SK-N-SH (cell line): ENCODE results near the gene MPV17.

Experiments used
- CHD2 ChIP-seq: fragments of 150-350 bp; IDR thresholded peaks from 2 replicates; pipeline ENCODE4 v1.6.1; 2018; ENCODE audit warnings: low read length; ENCODE audit not compliant: partially characterized antibody
- CTCF ChIP-seq: fragments of 200-600 bp; sonication (generic); IDR thresholded peaks from 2 replicates; pipeline ENCODE4 v1.6.1; 2017; ENCODE audit warnings: antibody characterized with exemption, mild to moderate bottlenecking, moderate library complexity
- ELF1 ChIP-seq: IDR thresholded peaks from 2 replicates; pipeline ENCODE4 v1.4.0; 2012
- EP300 ChIP-seq, 2 experiments: IDR thresholded peaks; 2 replicates each; pipeline versions ENCODE4 v1.4.0 to v1.6.1; 2012; ENCODE audit warnings: borderline replicate concordance in 1 of 2, low read depth in 1 of 2, low read length in 1 of 2
- FOXM1 ChIP-seq: IDR thresholded peaks from 2 replicates; pipeline ENCODE4 v1.4.0; 2012; ENCODE audit warnings: low read depth, mild to moderate bottlenecking
- GABPA ChIP-seq: IDR thresholded peaks from 2 replicates; pipeline ENCODE4 v1.4.0; 2012; ENCODE audit warnings: low read depth, mild to moderate bottlenecking
- JUND ChIP-seq: IDR thresholded peaks from 2 replicates; pipeline ENCODE4 v1.4.0; 2012
- POLR2AphosphoS5 ChIP-seq: IDR thresholded peaks from 2 replicates; pipeline ENCODE4 v1.6.1; 2012; ENCODE audit warnings: low read depth, low read length
- RAD21 ChIP-seq: IDR thresholded peaks from 2 replicates; pipeline ENCODE4 v1.6.1; 2012; ENCODE audit warnings: mild to moderate bottlenecking, low read length
- RCOR1 ChIP-seq: fragments of 150-350 bp; IDR thresholded peaks from 2 replicates; pipeline ENCODE4 v1.6.1; 2017; ENCODE audit warnings: antibody characterized with exemption, low read length
- USF2 ChIP-seq: fragments of 150-350 bp; IDR thresholded peaks from 2 replicates; pipeline ENCODE4 v1.6.1; 2017; ENCODE audit warnings: antibody characterized with exemption, low read length, low read depth, borderline replicate concordance
- TF ChIP-seq, protein P1 (sequence below): IDR thresholded peaks from 2 replicates; pipeline ENCODE4 v1.4.0; 2012; ENCODE audit warnings: low read depth, borderline replicate concordance
- TF ChIP-seq, protein P2 (sequence below): IDR thresholded peaks from 2 replicates; pipeline ENCODE4 v1.4.0; 2012; ENCODE audit warnings: low read depth

DNA sequence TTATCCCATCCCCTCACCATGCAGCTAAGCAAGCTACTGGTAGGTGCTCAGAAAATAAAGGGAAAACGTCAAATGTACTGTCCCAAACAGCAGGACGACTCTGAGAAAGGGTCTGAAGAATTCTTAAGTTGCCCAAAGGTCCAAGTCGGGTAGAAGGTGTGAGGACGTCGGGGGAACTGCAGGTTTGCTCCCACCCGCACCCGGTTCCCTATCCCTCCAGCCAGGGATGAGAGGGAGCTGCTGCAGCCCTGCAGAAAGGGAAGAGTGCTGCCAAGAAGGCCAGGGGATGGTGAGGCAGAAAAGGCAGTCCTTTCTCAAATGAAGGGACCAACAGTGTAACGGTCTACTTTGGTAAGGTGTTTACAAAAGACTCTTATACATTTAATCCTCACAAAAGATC lies 7.8 kb downstream of the MPV17 start:
- no peak for TF ChIP-seq CTCF
- no peak for TF ChIP-seq POLR2AphosphoS5
- TF ChIP-seq, protein P1, sequence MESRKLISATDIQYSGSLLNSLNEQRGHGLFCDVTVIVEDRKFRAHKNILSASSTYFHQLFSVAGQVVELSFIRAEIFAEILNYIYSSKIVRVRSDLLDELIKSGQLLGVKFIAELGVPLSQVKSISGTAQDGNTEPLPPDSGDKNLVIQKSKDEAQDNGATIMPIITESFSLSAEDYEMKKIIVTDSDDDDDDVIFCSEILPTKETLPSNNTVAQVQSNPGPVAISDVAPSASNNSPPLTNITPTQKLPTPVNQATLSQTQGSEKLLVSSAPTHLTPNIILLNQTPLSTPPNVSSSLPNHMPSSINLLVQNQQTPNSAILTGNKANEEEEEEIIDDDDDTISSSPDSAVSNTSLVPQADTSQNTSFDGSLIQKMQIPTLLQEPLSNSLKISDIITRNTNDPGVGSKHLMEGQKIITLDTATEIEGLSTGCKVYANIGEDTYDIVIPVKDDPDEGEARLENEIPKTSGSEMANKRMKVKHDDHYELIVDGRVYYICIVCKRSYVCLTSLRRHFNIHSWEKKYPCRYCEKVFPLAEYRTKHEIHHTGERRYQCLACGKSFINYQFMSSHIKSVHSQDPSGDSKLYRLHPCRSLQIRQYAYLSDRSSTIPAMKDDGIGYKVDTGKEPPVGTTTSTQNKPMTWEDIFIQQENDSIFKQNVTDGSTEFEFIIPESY, result no peak
- no peak for TF ChIP-seq USF2
- no peak for TF ChIP-seq CHD2
- TF ChIP-seq FOXM1, result no peak
- TF ChIP-seq ELF1, result no peak
- TF ChIP-seq, protein P2, sequence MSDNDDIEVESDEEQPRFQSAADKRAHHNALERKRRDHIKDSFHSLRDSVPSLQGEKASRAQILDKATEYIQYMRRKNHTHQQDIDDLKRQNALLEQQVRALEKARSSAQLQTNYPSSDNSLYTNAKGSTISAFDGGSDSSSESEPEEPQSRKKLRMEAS, result no peak
- no peak for TF ChIP-seq RCOR1
- no peak for TF ChIP-seq EP300 (IDR thresholded peaks at IDR 0.05; ENCODE audit: borderline replicate concordance in 1 of 2, low read depth in 1 of 2, low read length in 1 of 2)
- no peak for TF ChIP-seq RAD21
- TF ChIP-seq JUND, result no peak
- TF ChIP-seq GABPA, result no peak
